WERI-Rb-1 (cell line): ENCODE measurements around the gene SLC25A1.
A peak's percentile ranks its signal among the peaks of the same experiment; 100 is the strongest.

Experiments used
- DNase-seq: peaks from one replicate; pipeline ENCODE4 v3.0.0-alpha.2; 2020
- H3K27ac ChIP-seq: fragments of 250-450 bp; sonication (Bioruptor Pico); 2 replicates; pipeline ENCODE4 v1.5.1; 2020; ENCODE audit warnings: mild to moderate bottlenecking, moderate library complexity
- H3K27me3 ChIP-seq: fragments of 250-450 bp; sonication (Bioruptor Pico); 2 replicates; pipeline ENCODE4 v1.5.1; 2021; ENCODE audit warnings: mild to moderate bottlenecking, low read depth, moderate library complexity; ENCODE audit not compliant: insufficient read depth, severe bottlenecking
- H3K36me3 ChIP-seq: fragments of 250-450 bp; sonication (Bioruptor Pico); 2 replicates; pipeline ENCODE4 v1.5.1; 2020; ENCODE audit warnings: mild to moderate bottlenecking, moderate library complexity
- H3K4me3 ChIP-seq: 2 replicates; pipeline ENCODE4 v1.5.1; 2011; ENCODE audit warnings: low read depth, mild to moderate bottlenecking, control low read depth, low read length
- H3K9me3 ChIP-seq: fragments of 250-450 bp; sonication (Bioruptor Pico); 2 replicates; pipeline ENCODE4 v1.5.1; 2021; ENCODE audit warnings: mild to moderate bottlenecking, moderate library complexity; ENCODE audit not compliant: severe bottlenecking
- TF ChIP-seq, protein P1 (sequence below): IDR thresholded peaks from 2 replicates; pipeline ENCODE4 v1.5.1; 2011; ENCODE audit warnings: low read depth, mild to moderate bottlenecking, control low read depth, inconsistent platforms, low read length

Gene SLC25A1

DNA sequence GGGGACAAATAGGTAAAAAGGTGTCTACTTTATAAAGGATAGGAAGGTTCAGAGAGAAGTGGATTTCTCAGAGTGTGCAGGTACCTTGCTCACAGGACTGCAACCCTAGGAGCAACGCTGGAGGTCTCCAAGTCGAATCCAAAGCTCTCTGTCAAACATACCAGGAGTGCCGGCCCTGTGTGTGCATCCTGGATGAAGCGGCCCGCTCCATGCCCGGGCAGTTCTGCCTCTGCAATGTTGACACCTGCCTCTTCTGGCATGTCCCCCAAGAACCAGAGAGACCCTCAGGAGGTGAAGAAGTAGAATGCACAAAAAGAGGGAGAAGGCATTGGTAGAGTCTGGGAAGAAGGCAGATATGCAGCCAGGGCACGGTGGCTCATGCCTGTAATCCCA lies 50.5 kb downstream of the SLC25A1 start:
- no peak overlapping the region for H3K4me3 ChIP-seq
- TF ChIP-seq, protein P1, sequence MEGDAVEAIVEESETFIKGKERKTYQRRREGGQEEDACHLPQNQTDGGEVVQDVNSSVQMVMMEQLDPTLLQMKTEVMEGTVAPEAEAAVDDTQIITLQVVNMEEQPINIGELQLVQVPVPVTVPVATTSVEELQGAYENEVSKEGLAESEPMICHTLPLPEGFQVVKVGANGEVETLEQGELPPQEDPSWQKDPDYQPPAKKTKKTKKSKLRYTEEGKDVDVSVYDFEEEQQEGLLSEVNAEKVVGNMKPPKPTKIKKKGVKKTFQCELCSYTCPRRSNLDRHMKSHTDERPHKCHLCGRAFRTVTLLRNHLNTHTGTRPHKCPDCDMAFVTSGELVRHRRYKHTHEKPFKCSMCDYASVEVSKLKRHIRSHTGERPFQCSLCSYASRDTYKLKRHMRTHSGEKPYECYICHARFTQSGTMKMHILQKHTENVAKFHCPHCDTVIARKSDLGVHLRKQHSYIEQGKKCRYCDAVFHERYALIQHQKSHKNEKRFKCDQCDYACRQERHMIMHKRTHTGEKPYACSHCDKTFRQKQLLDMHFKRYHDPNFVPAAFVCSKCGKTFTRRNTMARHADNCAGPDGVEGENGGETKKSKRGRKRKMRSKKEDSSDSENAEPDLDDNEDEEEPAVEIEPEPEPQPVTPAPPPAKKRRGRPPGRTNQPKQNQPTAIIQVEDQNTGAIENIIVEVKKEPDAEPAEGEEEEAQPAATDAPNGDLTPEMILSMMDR: no peak
- H3K27me3 ChIP-seq: no peaks in the 10 kb centered on the region
- no peak for DNase-seq
- H3K9me3 ChIP-seq: no peaks in the 10 kb centered on the region
- H3K36me3 ChIP-seq: peaks cover 9% of the 10 kb centered on the region; the same call in 1 of the 2 replicates
- H3K27ac ChIP-seq: no peak overlapping the region

DNA sequence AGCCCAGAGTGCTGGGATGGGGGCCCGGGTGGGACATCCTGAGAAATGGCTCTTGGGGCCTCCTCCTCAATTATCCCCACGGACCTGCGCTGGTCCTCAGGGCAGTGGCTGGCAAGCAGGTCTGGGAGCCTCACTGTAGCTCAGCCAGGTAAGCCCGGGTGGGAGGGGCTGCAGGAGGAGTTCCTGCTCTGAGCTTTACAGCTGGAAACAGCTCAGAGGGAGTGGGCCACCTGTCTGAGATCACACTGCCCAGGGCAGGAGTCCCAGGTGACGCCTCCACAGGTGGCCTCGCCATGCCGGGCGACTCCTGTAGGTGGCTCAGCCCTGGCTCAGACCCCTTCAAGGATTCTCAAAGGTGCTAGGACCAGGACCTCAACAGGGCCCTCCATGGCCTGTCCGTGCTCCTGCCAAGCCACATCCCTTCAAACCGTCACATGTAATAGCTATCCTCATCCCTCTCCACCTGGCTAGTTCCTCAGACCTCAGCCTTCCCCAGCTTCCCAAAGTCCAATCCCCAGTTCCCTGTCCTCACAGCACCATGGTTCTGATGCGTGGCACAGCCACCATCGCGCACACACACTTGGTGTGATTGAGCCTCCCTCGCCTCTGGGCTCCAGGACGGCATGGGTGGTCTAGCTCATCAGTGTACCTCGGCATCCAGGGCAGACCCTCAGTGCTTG lies 51.1 kb downstream of the SLC25A1 start:
- H3K27ac ChIP-seq: no peak overlapping the region
- DNase-seq: no peak
- H3K4me3 ChIP-seq: no peak overlapping the region
- TF ChIP-seq, protein P1: 0 out of 2 replicates have a peak, but pooled peaks have one; percentile 9
- H3K9me3 ChIP-seq: no peaks in the 10 kb centered on the region
- H3K36me3 ChIP-seq: peaks cover 5% of the 10 kb centered on the region; the same call in 1 of the 2 replicates
- H3K27me3 ChIP-seq: no peaks in the 10 kb centered on the region

DNA sequence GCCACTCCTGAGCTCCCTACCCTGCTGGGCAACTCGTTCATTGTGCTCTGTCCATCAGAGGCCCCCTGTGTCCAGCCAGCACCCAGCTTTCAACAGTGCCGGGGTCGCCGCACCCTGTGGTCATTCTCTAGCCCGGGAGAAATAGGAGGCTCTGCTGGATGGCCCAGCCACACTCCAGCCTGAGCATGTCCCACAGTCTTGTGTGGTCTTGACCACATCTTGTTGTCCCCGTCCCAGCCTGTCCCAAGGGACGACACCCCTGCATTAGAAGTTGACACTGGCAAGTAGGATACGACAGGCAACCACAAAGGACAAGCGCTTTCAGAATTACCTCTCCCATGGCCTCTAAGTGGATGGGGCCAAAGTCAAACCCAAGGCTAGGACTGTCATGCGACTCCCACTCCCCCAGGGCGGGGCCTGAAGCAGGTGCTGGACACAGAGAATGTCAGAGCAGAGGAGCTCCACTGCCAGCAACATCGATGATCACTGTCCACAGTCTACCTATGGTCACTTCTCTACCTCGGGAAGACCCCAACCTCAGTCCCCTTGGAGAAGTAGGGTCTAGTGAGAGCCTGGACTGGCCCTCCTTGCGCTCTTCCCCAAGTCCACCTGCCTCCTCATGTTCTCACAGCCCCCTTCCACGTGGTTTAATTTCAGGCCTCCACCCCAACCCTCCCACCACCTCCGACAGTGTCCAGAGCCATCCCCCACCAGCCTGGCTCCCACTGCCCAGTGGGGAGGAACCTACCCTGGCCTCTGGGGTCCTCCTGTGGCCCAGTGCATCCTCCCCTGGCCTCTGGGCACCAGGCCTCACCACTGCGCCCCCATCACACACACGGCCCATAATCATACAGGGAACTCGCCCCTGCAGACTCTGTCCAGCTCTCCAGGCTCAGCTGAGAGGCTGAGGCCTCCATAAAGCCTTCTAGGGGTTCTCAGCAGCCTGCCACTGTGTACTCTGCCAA lies 51.9 kb downstream of the SLC25A1 start:
- no peak overlapping the region for H3K27ac ChIP-seq
- TF ChIP-seq, protein P1: no peak
- no peak overlapping the region for H3K4me3 ChIP-seq
- no peak for DNase-seq
- H3K36me3 ChIP-seq: 0 out of 2 replicates have a peak, but pooled peaks cover 2% of the 10 kb centered on the region
- no peaks in the 10 kb centered on the region for H3K9me3 ChIP-seq
- no peaks in the 10 kb centered on the region for H3K27me3 ChIP-seq
